DND-41 (cell line): ENCODE data around the gene DNAJB13.

Experiments used
- EZH2 ChIP-seq: IDR thresholded peaks from 3 replicates; pipeline ENCODE4 v1.6.1; 2012; ENCODE audit warnings: borderline replicate concordance, low read depth, mild to moderate bottlenecking, moderate library complexity, low read length, inconsistent platforms; ENCODE audit not compliant: severe bottlenecking
- TF ChIP-seq, protein P1 (sequence below): IDR thresholded peaks from 2 replicates; pipeline ENCODE4 v1.5.1; 2012; ENCODE audit warnings: borderline replicate concordance, low read length, moderate library complexity, mild to moderate bottlenecking; ENCODE audit not compliant: poor library complexity, severe bottlenecking; ENCODE audit errors: extremely low read depth

DNA sequence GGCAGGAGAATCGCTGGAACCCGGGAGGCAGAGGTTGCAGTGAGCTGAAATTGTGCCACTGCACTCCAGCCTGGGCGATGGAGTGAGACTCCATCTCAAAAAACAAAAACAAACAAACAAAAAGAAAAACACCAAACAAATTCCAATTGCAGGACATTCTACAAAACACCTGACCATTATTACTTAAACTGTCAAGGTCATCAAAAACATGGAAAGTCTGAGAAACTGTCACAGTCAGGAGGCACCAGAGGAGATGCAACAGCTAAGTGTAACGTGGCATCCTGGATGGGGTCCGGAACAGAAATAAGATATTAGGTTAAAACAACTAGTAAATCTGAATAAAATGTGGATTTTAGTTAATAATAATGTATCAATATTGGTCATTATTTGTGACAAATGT, 914 bp upstream of the DNAJB13 start:
- TF ChIP-seq, protein P1, sequence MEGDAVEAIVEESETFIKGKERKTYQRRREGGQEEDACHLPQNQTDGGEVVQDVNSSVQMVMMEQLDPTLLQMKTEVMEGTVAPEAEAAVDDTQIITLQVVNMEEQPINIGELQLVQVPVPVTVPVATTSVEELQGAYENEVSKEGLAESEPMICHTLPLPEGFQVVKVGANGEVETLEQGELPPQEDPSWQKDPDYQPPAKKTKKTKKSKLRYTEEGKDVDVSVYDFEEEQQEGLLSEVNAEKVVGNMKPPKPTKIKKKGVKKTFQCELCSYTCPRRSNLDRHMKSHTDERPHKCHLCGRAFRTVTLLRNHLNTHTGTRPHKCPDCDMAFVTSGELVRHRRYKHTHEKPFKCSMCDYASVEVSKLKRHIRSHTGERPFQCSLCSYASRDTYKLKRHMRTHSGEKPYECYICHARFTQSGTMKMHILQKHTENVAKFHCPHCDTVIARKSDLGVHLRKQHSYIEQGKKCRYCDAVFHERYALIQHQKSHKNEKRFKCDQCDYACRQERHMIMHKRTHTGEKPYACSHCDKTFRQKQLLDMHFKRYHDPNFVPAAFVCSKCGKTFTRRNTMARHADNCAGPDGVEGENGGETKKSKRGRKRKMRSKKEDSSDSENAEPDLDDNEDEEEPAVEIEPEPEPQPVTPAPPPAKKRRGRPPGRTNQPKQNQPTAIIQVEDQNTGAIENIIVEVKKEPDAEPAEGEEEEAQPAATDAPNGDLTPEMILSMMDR: no peak
- TF ChIP-seq EZH2: no peak
